Adipose tissue (tissue), 3 donors: ENCODE measurements around the gene SH2D3C. TPM values are rescaled to one million over a fixed set of nuclear protein-coding genes. Genes with fewer than 3 reads are reported as not detected.
A peak's percentile ranks its signal among the peaks of the same experiment; 100 is the strongest.

Experiments
- H3K27ac ChIP-seq: one replicate; pipeline ENCODE4 v1.5.1; 2013; ENCODE audit warnings: low read depth, low read length
- WGBS, 3 donors: extraction: QIAGEN DNeasy Blood & Tissue Kit; methylation state at CpG; one replicate each; pipeline ENCODE4 v1.1.7; 2013; 5-methylcytosine and 5-hydroxymethylcytosine counted together
- polyA plus RNA-seq, 3 donors: library from polyadenylated mRNA; stranded (reverse); fragments of 200-250 nt; gene quantifications; one replicate each; pipeline ENCODE4 v1.2.3, GENCODE V29; 2013
- donor health status: healthy with polysubstance abuse.
- donor health status: Bipolar disorder and iron deficiency.
- donor health status: healthy.

Gene SH2D3C
- polyA plus RNA-seq, 3 donors = 4.8 to 29.7 (median 23.3) TPM

- 24 to 54% (median 51%) methylated on average over 35 to 61 of the region's 61 CpGs for WGBS, 3 donors
- H3K27ac ChIP-seq = no peak overlapping the region
Observed at GRCh38 chr9:127755061-127756060, 23.1 kb downstream of the SH2D3C start.

- H3K27ac ChIP-seq = no peak overlapping the region
- 17 to 63% (median 53%) methylated on average over 58 to 86 of the region's 86 CpGs for WGBS, 3 donors
Observed at GRCh38 chr9:127754099-127755060, 24.1 kb downstream of the SH2D3C start.

GRCh38 chr9:127753622-127754021 is 24.8 kb downstream of the SH2D3C start:
- H3K27ac ChIP-seq = no peak overlapping the region

GRCh38 chr9:127753148-127753547 is 25.3 kb downstream of the SH2D3C start:
- no peak overlapping the region for H3K27ac ChIP-seq
- WGBS, 3 donors = 72 to 84% (median 83%) methylated on average over 8 of the region's 8 CpGs

More at GRCh38 chr9:127753622-127754021, 24.8 kb downstream of the SH2D3C start:
- WGBS, 3 donors = 55 to 82% (median 69%) methylated on average over 8 of the region's 8 CpGs

- no peak overlapping the region for H3K27ac ChIP-seq
- WGBS, 3 donors = 36 to 59% (median 55%) methylated on average over 10 of the region's 10 CpGs
Observed at GRCh38 chr9:127751269-127752054, 27.0 kb downstream of the SH2D3C start.

GRCh38 chr9:127749090-127749787 is 29.2 kb downstream of the SH2D3C start:
- no peak overlapping the region for H3K27ac ChIP-seq
- 87 to 88% (median 88%) methylated on average over 26 of the region's 26 CpGs for WGBS, 3 donors

GRCh38 chr9:127746959-127747569 is 31.4 kb downstream of the SH2D3C start:
- WGBS, 3 donors = 56 to 87% (median 80%) methylated on average over 15 of the region's 15 CpGs
- no peak overlapping the region for H3K27ac ChIP-seq

GRCh38 chr9:127744398-127745110 is 33.9 kb downstream of the SH2D3C start:
- H3K27ac ChIP-seq = no peak overlapping the region
- WGBS, 3 donors = 91 to 92% (median 91%) methylated on average over 17 to 19 of the region's 19 CpGs

GRCh38 chr9:127742435-127743088 is 35.9 kb downstream of the SH2D3C start:
- WGBS, 3 donors = 23 to 70% (median 69%) methylated on average over 33 of the region's 33 CpGs
- no peak overlapping the region for H3K27ac ChIP-seq

- WGBS, 3 donors = 19 to 79% (median 70%) methylated on average over 38 of the region's 38 CpGs
- H3K27ac ChIP-seq = no peak overlapping the region
Observed at GRCh38 chr9:127741831-127742434, 36.5 kb downstream of the SH2D3C start.

- 80 to 82% (median 81%) methylated on average over 19 of the region's 19 CpGs for WGBS, 3 donors
- H3K27ac ChIP-seq = no peak overlapping the region
Observed at GRCh38 chr9:127739614-127740330, 38.7 kb downstream of the SH2D3C start.

- 84 to 94% (median 89%) methylated on average over 13 of the region's 13 CpGs for WGBS, 3 donors
- no peak overlapping the region for H3K27ac ChIP-seq
Observed at GRCh38 chr9:127738666-127739065, 39.8 kb downstream of the SH2D3C start.

GRCh38 chr9:127735530-127736185 is 42.8 kb downstream of the SH2D3C start:
- 27 to 36% (median 35%) methylated on average over 15 of the region's 15 CpGs for WGBS, 3 donors
- no peak overlapping the region for H3K27ac ChIP-seq

- WGBS, 3 donors = 0% methylated on average over 70 to 76 of the region's 76 CpGs
- peak within 1 kb of the TSS; percentile 68 for H3K27ac ChIP-seq
Observed at GRCh38 chr9:127734747-127735529, 43.5 kb downstream of the SH2D3C start, which contains the start of gene TOR2A. TSS of gene TOR2A (minus strand) at chr9:127735294. CDS start at chr9:127735270, 24 bp downstream.
